DOHH2 (cell line): Measurements from ENCODE around the gene GABRG3.

Experiments
- H3F3A ChIP-seq: fragments of 200-600 bp; sonication (generic), shearing (Covaris generic); 2 replicates; pipeline ENCODE4 v1.6.0; 2016; ENCODE audit warnings: antibody characterized with exemption, mild to moderate bottlenecking; ENCODE audit not compliant: control insufficient read depth, insufficient read depth
- H3K27ac ChIP-seq: fragments of 200-600 bp; sonication (generic); 2 replicates; pipeline ENCODE4 v1.5.1; 2014; ENCODE audit warnings: low read depth, mild to moderate bottlenecking, low read length, moderate library complexity
- H3K27me3 ChIP-seq: fragments of 200-600 bp; sonication (generic); 2 replicates; pipeline ENCODE4 v1.6.1; 2014; ENCODE audit warnings: mild to moderate bottlenecking, low read length, mixed read lengths; ENCODE audit not compliant: control insufficient read depth
- H3K36me3 ChIP-seq: fragments of 200-600 bp; sonication (generic); 2 replicates; pipeline ENCODE4 v1.6.1; 2014; ENCODE audit warnings: mild to moderate bottlenecking, low read length, moderate library complexity, mixed read lengths; ENCODE audit not compliant: control insufficient read depth
- H3K4me1 ChIP-seq: fragments of 200-600 bp; sonication (generic); 2 replicates; pipeline ENCODE4 v1.6.1; 2014; ENCODE audit warnings: mild to moderate bottlenecking, low read length, mixed read lengths; ENCODE audit not compliant: control insufficient read depth
- H3K4me2 ChIP-seq: fragments of 200-600 bp; sonication (generic); 2 replicates; pipeline ENCODE4 v1.6.0; 2014; ENCODE audit warnings: mild to moderate bottlenecking, low read length, moderate library complexity
- H3K4me3 ChIP-seq: fragments of 200-600 bp; sonication (generic); 2 replicates; pipeline ENCODE4 v1.5.1; 2014; ENCODE audit warnings: mild to moderate bottlenecking, low read length, mixed read lengths
- H3K79me2 ChIP-seq: fragments of 200-600 bp; sonication (generic); 2 replicates; pipeline ENCODE4 v1.6.1; 2014; ENCODE audit warnings: mild to moderate bottlenecking, low read length, mixed read lengths; ENCODE audit not compliant: control insufficient read depth
- H3K9me2 ChIP-seq: fragments of 200-600 bp; sonication (generic); replicated peaks from 2 replicates; pipeline ENCODE4 v1.6.1; 2014; ENCODE audit warnings: mild to moderate bottlenecking, low read length, mixed read lengths; ENCODE audit not compliant: control insufficient read depth
- H3K9me3 ChIP-seq: fragments of 200-600 bp; sonication (generic); 2 replicates; pipeline ENCODE4 v1.6.1; 2014; ENCODE audit warnings: antibody characterized with exemption, low read length, mixed read lengths; ENCODE audit not compliant: control insufficient read depth, insufficient read depth
- H4K20me1 ChIP-seq: fragments of 200-600 bp; sonication (generic); 2 replicates; pipeline ENCODE4 v1.6.0; 2014; ENCODE audit warnings: low read depth, mild to moderate bottlenecking, antibody characterized with exemption, low read length, moderate library complexity; ENCODE audit not compliant: control insufficient read depth, insufficient read depth
- EZH2phosphoT487 ChIP-seq: fragments of 200-600 bp; sonication (generic); IDR thresholded peaks from 2 replicates; pipeline ENCODE4 v1.6.1; 2017; ENCODE audit warnings: borderline replicate concordance, mild to moderate bottlenecking, antibody characterized with exemption, low read length, moderate library complexity, mixed read lengths
- TF ChIP-seq, protein P1 (sequence below): fragments of 200-600 bp; sonication (generic); IDR thresholded peaks from one replicate; pipeline ENCODE4 v1.5.1; 2014; ENCODE audit warnings: antibody characterized with exemption, mild to moderate bottlenecking, low read depth, low read length; ENCODE audit not compliant: poor library complexity, severe bottlenecking

GABRG3 gene

DNA sequence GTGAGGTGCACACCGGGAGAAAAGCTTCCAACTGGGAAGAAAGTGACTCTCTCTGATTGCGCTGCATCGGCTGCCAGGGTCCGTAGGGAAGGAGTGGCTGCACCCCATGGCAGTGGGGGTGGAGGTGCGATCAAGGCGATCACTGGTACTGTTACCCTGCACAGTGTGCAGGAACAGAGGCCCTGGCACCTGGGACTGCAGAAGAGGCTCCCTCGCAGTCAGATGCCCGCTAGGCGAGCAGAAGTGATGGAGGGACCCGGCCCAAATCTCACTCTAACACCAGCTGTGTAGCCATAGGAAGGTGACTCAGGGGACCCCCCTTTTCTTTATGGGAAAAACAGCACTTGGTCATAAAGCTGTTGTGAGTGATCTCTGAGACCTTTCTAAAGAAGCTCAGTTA lies 196.8 kb downstream of the GABRG3 start:
- Histone ChIP-seq H3K27me3 (no peaks in the 10 kb centered on the region), H3K9me3 (peaks cover 22% of the 10 kb centered on the region; the same call in 1 of the 2 replicates), H3K36me3 (no peaks in the 10 kb centered on the region), H3K79me2 (no peaks in the 10 kb centered on the region), H3K9me2 (no peaks in the 10 kb centered on the region), H3K27ac (no peak overlapping the region), H3F3A (no peaks in the 10 kb centered on the region), H4K20me1 (no peaks in the 10 kb centered on the region), H3K4me1 (no peaks in the 10 kb centered on the region), H3K4me3 (no peak overlapping the region), H3K4me2 (no peak overlapping the region)
- TF ChIP-seq, protein P1, sequence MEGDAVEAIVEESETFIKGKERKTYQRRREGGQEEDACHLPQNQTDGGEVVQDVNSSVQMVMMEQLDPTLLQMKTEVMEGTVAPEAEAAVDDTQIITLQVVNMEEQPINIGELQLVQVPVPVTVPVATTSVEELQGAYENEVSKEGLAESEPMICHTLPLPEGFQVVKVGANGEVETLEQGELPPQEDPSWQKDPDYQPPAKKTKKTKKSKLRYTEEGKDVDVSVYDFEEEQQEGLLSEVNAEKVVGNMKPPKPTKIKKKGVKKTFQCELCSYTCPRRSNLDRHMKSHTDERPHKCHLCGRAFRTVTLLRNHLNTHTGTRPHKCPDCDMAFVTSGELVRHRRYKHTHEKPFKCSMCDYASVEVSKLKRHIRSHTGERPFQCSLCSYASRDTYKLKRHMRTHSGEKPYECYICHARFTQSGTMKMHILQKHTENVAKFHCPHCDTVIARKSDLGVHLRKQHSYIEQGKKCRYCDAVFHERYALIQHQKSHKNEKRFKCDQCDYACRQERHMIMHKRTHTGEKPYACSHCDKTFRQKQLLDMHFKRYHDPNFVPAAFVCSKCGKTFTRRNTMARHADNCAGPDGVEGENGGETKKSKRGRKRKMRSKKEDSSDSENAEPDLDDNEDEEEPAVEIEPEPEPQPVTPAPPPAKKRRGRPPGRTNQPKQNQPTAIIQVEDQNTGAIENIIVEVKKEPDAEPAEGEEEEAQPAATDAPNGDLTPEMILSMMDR = no peak
- no peak for TF ChIP-seq EZH2phosphoT487

DNA sequence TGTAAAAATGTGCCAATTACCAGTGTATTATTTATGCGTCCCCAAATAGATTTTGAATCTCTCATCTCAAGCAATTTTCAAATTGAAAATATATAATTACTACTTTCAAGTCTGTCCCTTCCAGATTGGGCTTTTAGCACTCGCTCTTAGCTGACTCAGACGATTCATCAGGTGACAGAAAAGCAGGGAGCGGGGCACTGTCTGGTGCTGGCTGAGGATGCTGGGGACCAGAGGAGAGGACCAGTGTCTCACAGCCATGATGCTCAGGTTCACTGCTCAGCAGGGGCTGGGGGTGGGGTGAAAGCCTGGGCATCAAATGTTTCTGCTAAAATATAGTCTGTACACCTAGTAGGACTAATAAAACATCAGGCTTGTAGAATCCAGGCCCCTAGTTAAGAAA lies 199.9 kb downstream of the GABRG3 start:
- no peak for TF ChIP-seq EZH2phosphoT487
- TF ChIP-seq, protein P1 = no peak
- no peaks in the 10 kb centered on the region for H3K79me2 ChIP-seq
- H3F3A ChIP-seq = no peaks in the 10 kb centered on the region
- H3K9me2 ChIP-seq = no peaks in the 10 kb centered on the region
- peaks cover 24% of the 10 kb centered on the region; the same call in 1 of the 2 replicates for H3K9me3 ChIP-seq
- no peaks in the 10 kb centered on the region for H3K36me3 ChIP-seq
- no peaks in the 10 kb centered on the region for H4K20me1 ChIP-seq
- no peak overlapping the region for H3K27ac ChIP-seq
- no peak overlapping the region for H3K4me3 ChIP-seq
- no peaks in the 10 kb centered on the region for H3K27me3 ChIP-seq
- H3K4me2 ChIP-seq = no peak overlapping the region
- H3K4me1 ChIP-seq = no peaks in the 10 kb centered on the region

DNA sequence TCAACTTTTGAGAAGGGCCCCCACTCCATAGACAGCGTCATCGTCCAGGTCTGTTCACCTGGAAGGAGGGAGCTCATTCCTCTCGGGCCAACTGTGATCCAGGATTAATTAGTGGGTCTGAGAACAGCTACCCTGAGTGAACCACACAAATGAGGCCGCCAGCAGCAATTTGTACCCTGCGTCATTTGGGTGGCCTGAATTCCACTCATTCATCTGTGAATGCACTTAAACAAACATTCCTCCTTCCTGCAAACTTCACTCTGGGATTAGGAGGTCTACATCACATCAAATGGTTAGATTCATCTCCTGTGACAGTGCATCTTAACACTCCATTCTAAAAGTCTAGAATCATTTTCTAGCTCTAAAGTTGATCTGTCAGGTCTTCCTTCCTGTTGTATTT lies 201.8 kb downstream of the GABRG3 start:
- H3K79me2 ChIP-seq = no peaks in the 10 kb centered on the region
- no peaks in the 10 kb centered on the region for H3K9me2 ChIP-seq
- TF ChIP-seq, protein P1 = no peak
- no peak for TF ChIP-seq EZH2phosphoT487
- H3K4me2 ChIP-seq = no peak overlapping the region
- no peak overlapping the region for H3K4me3 ChIP-seq
- peaks cover 31% of the 10 kb centered on the region; the same call in 1 of the 2 replicates for H3K9me3 ChIP-seq
- no peak overlapping the region for H3K27ac ChIP-seq
- no peaks in the 10 kb centered on the region for H4K20me1 ChIP-seq
- no peaks in the 10 kb centered on the region for H3K36me3 ChIP-seq
- no peaks in the 10 kb centered on the region for H3F3A ChIP-seq
- no peaks in the 10 kb centered on the region for H3K4me1 ChIP-seq
- H3K27me3 ChIP-seq = no peaks in the 10 kb centered on the region
